COLO829 (cell line): Measurements from ENCODE around the gene KLHL10.
A peak's percentile ranks its signal among the peaks of the same experiment; 100 is the strongest.
"Not testable (repeated sequence)": the region's sequence is repeated elsewhere in the genome, so short reads cannot be mapped to it uniquely, and the experiment has no call there.

Experiments
- DNase-seq: peaks from one replicate; pipeline ENCODE4 v3.0.0; 2012; ENCODE audit warnings: low spot score

The KLHL10 gene

GRCh38 chr17:41851382-41851781 is 13.8 kb downstream of the KLHL10 start:
- not testable (repeated sequence) for DNase-seq

- no peak for DNase-seq
Observed at GRCh38 chr17:41860254-41860931, 22.8 kb downstream of the KLHL10 start.

DNA sequence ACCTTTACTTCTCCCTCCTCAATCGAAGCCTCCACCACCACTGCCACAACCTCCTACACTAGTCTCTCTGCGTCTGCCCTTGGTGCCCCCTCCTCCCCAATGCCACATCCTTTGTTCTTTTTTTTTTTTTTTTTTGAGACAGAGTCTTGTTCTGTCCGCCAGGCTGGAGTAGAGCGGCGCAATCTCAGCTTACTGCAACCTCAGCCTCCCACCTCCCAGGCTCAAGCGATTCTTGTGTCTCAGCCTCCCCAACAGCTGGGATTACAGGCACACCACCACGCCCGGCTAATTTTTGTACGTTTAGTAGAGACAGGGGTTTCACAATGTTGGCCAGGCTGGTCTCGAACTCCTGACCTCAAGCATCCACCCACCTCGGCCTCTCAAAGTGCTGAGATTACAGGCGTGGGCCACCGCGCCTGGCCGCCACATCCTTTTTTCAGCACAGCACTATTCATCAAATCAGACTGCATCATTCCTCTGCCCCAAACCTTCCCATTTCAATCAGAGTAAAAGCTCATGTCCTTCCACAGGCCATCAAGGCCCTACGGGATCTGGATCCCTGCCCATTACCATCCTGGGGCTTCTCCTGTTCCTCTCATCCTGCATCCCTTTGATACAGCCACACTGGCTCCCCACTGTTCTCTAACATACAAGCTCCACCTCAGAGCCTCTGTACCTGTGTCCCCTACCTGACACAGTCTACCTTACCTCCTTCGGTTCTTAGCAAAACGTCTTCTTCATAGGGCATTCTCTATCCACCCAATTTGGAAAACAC is 25.6 kb downstream of the KLHL10 start:
- no peak for DNase-seq

- DNase-seq, result no peak
Observed at GRCh38 chr17:41864498-41864835, 26.8 kb downstream of the KLHL10 start.

- DNase-seq, result peak; percentile 90
Observed at GRCh38 chr17:41864836-41865595, 27.4 kb downstream of the KLHL10 start, which contains the start of gene KLHL11. Gene KLHL11, minus strand, starts transcription at chr17:41865423. Its CDS starts 53 bp downstream, at chr17:41865370.

GRCh38 chr17:41865596-41865893 is 27.9 kb downstream of the KLHL10 start:
- no peak for DNase-seq

- peak; percentile 72 for DNase-seq
Observed at GRCh38 chr17:41868568-41868967, 30.9 kb downstream of the KLHL10 start.

DNA sequence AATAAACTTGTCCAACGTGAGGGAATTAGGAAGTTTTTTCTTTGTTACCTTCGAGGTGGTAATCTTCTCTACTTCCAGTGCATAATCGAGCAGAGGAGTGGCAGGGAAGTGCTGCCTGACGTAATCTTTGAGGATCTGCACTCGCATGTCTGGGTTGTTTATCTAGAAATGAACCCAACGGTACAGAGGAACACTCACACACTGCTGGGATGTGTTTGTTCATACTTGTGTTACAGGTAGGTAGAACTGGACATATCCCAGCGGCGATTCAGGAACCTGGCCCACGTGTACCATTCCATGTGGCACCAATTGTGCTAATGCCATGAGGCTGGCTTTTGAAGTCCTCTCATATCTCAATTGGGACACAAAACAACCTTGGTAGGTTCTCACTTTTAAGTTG is 31.8 kb downstream of the KLHL10 start:
- DNase-seq, result no peak

DNA sequence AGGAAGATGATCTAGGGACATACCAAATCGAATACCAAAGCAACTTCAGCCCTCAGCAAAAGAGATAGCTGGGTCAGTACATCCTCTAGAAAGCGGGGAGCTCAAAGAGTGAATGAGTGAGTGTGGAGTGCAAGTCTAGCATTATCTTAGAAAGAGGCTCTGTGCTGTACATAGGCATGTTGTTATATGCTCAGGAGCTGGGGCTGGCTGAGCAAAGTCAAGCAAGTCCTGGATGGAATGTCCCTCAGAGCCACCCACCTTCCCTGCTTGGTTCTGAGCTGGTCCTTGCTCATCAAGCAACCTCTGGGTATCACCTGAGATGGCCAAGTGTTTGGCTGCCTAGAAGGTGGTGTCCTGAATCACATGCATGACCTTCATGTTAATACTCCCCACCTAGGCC is 32.5 kb downstream of the KLHL10 start:
- no peak for DNase-seq

GRCh38 chr17:41870627-41871026 is 33.0 kb downstream of the KLHL10 start:
- no peak for DNase-seq

DNA sequence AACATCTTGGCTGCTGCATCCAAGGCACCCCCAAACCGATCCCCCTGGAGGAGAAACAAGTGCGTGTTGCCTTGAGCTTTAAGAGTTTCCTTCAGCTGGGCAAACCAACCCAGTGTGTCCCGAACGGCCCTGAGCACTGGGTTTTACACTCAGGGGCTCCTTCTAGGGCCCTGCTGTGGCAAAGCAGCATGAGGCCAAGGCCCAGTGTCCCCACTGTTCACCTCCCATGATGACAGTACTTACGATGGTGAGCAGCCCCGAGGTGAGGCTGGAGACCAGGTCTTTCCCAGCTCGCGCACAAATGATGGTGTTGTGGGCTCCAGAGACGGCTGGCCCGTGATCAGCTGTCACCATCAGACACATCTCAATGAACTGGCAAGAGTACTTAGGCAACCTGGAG is 34.2 kb downstream of the KLHL10 start:
- no peak for DNase-seq

- DNase-seq, result no peak
Observed at GRCh38 chr17:41873559-41874292, 36.1 kb downstream of the KLHL10 start.

DNA sequence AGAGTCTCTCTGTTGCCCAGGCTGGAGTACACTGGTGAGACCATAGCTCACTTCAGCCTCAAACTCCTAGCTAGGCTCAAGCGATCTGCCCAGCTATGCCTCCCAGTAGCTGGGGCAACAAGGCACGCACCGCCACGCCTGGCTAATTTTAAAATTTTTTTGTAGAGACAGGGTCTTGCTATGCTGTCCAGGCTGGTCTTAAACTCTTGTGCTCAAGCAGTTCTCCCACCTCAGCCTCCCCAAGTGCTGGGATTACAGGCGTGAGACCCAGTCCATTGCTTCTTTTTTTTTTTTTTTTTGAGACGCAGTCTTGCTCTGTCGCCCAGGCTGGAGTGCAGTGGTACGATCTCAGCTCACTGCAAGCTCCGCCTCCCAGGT is 36.7 kb downstream of the KLHL10 start:
- not testable (repeated sequence) for DNase-seq

DNA sequence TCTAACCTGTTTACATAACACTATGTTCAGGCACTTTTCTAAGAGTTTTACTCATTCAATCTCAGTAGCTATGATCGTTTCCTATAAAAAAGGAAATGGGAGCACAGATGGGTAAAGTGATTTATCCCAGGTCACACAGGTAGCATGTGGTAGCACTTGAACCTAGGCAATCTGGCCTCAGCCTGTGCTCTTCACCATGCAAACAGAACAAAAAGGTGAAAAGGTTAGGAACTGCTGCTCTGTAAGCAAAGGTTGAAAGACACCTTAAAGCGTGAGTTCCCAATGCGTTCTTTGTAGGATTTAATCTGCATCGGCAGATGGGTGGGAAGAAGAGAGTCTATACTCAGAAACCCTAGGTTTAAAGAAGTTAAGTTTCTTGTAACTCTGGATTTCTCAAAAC is 42.5 kb downstream of the KLHL10 start:
- no peak for DNase-seq

- no peak for DNase-seq
Observed at GRCh38 chr17:41882756-41883155, 45.1 kb downstream of the KLHL10 start.

DNA sequence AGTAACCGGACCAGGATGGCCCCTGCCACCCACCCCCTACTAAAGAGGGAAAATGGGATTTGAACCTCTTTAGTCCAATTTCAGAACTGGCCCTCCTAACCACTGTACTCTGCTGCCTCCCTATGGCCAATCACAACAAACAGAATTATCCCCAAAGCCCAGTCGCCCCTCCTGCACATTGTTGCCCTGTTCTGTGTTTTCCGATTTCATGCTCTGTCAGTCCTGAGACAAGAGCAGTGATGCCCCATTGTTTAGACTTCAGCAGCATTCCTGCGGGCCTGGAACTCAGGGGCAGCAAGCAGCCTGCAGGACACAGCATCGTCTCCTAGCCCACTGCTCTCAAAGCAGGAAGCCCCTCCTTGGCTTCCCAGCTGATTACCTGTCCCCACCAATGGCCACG is 48.1 kb downstream of the KLHL10 start:
- DNase-seq, result no peak

DNA sequence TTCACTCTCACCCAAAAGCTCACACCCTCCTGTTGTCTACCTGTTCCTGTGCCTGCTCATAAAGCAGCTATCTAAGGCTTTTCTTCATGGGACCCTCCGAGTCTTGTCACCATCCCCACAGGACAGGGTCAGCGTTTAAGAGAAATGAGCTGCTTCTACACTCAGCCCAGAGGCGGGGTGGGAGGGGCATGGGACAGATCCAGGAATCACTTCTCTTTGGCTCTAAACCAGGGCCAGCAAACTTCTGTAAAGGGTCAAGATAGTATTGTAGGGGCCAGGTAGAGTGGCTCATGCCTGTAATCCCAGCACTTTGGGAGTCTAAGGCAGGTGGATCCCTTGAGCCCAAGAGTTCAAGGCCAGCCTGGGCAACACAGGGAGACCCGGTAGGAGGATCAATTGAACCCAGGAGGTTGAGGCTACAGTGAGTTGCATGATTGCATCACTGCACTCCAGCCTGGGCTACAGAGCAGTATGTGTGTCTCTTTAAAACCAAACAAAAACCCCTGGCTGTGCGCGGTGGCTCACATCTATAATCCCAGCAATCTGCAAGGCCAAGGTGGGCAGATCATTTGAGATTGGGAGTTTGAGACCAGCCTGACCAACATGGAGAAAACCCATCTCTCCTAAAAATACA is 50.8 kb downstream of the KLHL10 start:
- DNase-seq, result no peak

- DNase-seq, result no peak
Observed at GRCh38 chr17:41891135-41892020, 53.8 kb downstream of the KLHL10 start.

DNA sequence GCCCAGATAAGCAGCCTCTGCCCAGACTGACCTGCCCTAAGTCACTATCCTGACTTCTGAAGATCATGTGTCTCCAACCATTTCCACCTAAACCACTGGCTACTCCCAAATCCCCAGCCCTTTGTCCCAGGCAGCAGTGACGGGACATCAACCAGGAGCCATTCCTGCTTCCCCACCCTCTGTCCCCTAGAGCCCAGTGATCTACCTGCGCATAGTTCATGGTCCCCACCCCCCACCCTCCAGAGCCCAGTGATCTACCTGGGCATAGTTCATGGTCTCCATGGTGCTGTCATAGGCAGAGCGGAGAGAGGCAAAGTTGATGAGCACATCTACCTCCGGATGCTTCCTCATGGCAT is 54.4 kb downstream of the KLHL10 start:
- DNase-seq, result no peak

- DNase-seq, result no peak
Observed at GRCh38 chr17:41893384-41893783, 55.8 kb downstream of the KLHL10 start.

GRCh38 chr17:41894791-41895331 is 57.2 kb downstream of the KLHL10 start:
- DNase-seq, result no peak
